Endothelial cell of umbilical vein (primary cell): ENCODE measurements around the gene LGR6. TPM values are rescaled to one million over a fixed set of nuclear protein-coding genes. Genes with fewer than 3 reads are reported as not detected.

ENCODE experiments used
- BruUV-seq: library from RNA; stranded (reverse); fragments of 400-500 nt; replicated peaks from 2 replicates; lab custom pipeline; 2021; lab: Mats Ljungman, UMichigan
- CTCF ChIA-PET: fragments of 300-600, 350-600 bp; sonication (Branson Sonifier 250); formaldehyde crosslinking; loops from one replicate; lab custom pipeline; 2021; ENCODE audit warnings: antibody characterized with exemption, inconsistent platforms; lab: Charles Lee
- POLR2A ChIA-PET: fragments of 300-600, 350-600 bp; sonication (Branson Sonifier 250); formaldehyde crosslinking; loops from one replicate; lab custom pipeline; 2021; ENCODE audit warnings: antibody characterized with exemption, inconsistent platforms; lab: Charles Lee
- DNase-seq: peaks from one replicate; pipeline ENCODE4 v3.0.0-alpha.2; 2011; ENCODE audit warnings: low read depth, low spot score
- FAIRE-seq: peaks from 2 replicates; lab custom pipeline; 2011; peaks lifted over from hg19 to GRCh38; lab: Jason Lieb, UNC
- H2AFZ ChIP-seq: 2 replicates; pipeline ENCODE4 v1.6.0; 2012; ENCODE audit warnings: low read depth, low read length, control low read depth, inconsistent platforms
- H3K27ac ChIP-seq: 2 replicates; pipeline ENCODE4 v1.5.1; 2011; ENCODE audit warnings: low read depth, mild to moderate bottlenecking, control low read depth, low read length, moderate library complexity; ENCODE audit not compliant: insufficient read depth
- H3K27me3 ChIP-seq, 2 experiments: 2 replicates each; pipeline versions ENCODE4 v1.6.0 to v1.6.1; 2011; ENCODE audit warnings: low read length in 2 of 2, mixed read lengths in 1 of 2; ENCODE audit not compliant: control insufficient read depth in 2 of 2, insufficient read depth in 2 of 2
- H3K36me3 ChIP-seq, 2 experiments: 2 replicates in 1 of 2; 3 replicates in 1 of 2; pipeline ENCODE4 v1.5.1; 2011; ENCODE audit warnings: low read length in 2 of 2, mild to moderate bottlenecking in 1 of 2, moderate library complexity in 1 of 2; ENCODE audit not compliant: control insufficient read depth in 2 of 2, insufficient read depth in 2 of 2; ENCODE audit errors: extremely low read depth in 1 of 2
- H3K4me1 ChIP-seq: 3 replicates; pipeline ENCODE4 v1.5.1; 2011; ENCODE audit warnings: mild to moderate bottlenecking, low read length; ENCODE audit not compliant: control insufficient read depth, insufficient read depth; ENCODE audit errors: extremely low read depth
- H3K4me2 ChIP-seq: 2 replicates; pipeline ENCODE4 v1.6.1; 2011; ENCODE audit warnings: low read length, control low read depth, mixed read lengths; ENCODE audit not compliant: insufficient read depth
- H3K4me3 ChIP-seq, 3 experiments: fragments of 200-600 bp in 1 of 3; sonication (generic), shearing (Covaris generic) in 1 of 3; replicated peaks in 1 of 3; 2 replicates each; pipeline ENCODE4 v1.5.1; 2011 to 2016; ENCODE audit warnings: control low read depth in 3 of 3, low read length in 3 of 3, mild to moderate bottlenecking in 2 of 3, inconsistent platforms in 1 of 3, low read depth in 1 of 3, moderate library complexity in 1 of 3; ENCODE audit not compliant: insufficient read depth in 1 of 3
- H3K79me2 ChIP-seq: 2 replicates; pipeline ENCODE4 v1.6.0; 2012; ENCODE audit warnings: low read length, inconsistent platforms; ENCODE audit not compliant: control insufficient read depth, insufficient read depth
- H3K9ac ChIP-seq: replicated peaks from 2 replicates; pipeline ENCODE3; 2011; ENCODE audit warnings: low read length, control low read depth; ENCODE audit not compliant: insufficient read depth; ENCODE audit errors: extremely low read depth
- H3K9me1 ChIP-seq: replicated peaks from 3 replicates; pipeline ENCODE4 v1.6.0; 2011; ENCODE audit warnings: mild to moderate bottlenecking, low read length; ENCODE audit not compliant: control insufficient read depth, insufficient read depth; ENCODE audit errors: extremely low read depth
- H3K9me3 ChIP-seq: replicated peaks from 2 replicates; pipeline ENCODE4 v1.5.1; 2012; ENCODE audit warnings: low read length, inconsistent platforms; ENCODE audit not compliant: control insufficient read depth, insufficient read depth
- H4K20me1 ChIP-seq: replicated peaks from 2 replicates; pipeline ENCODE3; 2011; ENCODE audit warnings: mild to moderate bottlenecking, low read length; ENCODE audit not compliant: control insufficient read depth, insufficient read depth; ENCODE audit errors: extremely low read depth
- CTCF ChIP-seq, 2 donors: IDR thresholded peaks; 1 replicate in 1 of 2; 2 replicates in 1 of 2; pipeline ENCODE4 v1.5.1; 2011; ENCODE audit warnings: low read length in 2 of 2, mild to moderate bottlenecking in 2 of 2, moderate library complexity in 2 of 2, control low read depth in 1 of 2, inconsistent platforms in 1 of 2, low read depth in 1 of 2; ENCODE audit not compliant: insufficient read depth in 1 of 2; ENCODE audit errors: extremely low read depth in 1 of 2
- EZH2 ChIP-seq: IDR thresholded peaks from 2 replicates; pipeline ENCODE4 v1.6.1; 2012; ENCODE audit warnings: borderline replicate concordance, low read depth, mild to moderate bottlenecking, moderate library complexity, low read length, inconsistent platforms; ENCODE audit not compliant: severe bottlenecking
- FOS ChIP-seq: IDR thresholded peaks from 2 replicates; pipeline ENCODE4 v1.6.1; 2011; ENCODE audit warnings: mild to moderate bottlenecking, low read length, moderate library complexity, borderline replicate concordance; ENCODE audit not compliant: insufficient read depth
- GATA2 ChIP-seq: IDR thresholded peaks from 2 replicates; pipeline ENCODE4 v1.7.0; 2011; ENCODE audit warnings: low read depth, mild to moderate bottlenecking, moderate library complexity, mixed read lengths, low read length; ENCODE audit not compliant: insufficient read length, insufficient read depth
- JUN ChIP-seq: IDR thresholded peaks from 2 replicates; pipeline ENCODE4 v1.6.1; 2011; ENCODE audit warnings: borderline replicate concordance, low read depth; ENCODE audit not compliant: insufficient read length, insufficient read depth
- MAX ChIP-seq: IDR thresholded peaks from 2 replicates; pipeline ENCODE4 v1.6.1; 2011; ENCODE audit not compliant: insufficient read depth, insufficient read length
- MYC ChIP-seq: IDR thresholded peaks from one replicate; pipeline ENCODE4 v1.6.1; 2011; ENCODE audit warnings: mild to moderate bottlenecking, low read depth, low read length
- POLR2A ChIP-seq: IDR thresholded peaks from 2 replicates; pipeline ENCODE4 v1.6.1; 2012; ENCODE audit warnings: low read depth, mild to moderate bottlenecking, control low read depth, low read length
- POLR2AphosphoS5 ChIP-seq: IDR thresholded peaks from 2 replicates; pipeline ENCODE4 v1.6.1; 2012; ENCODE audit warnings: low read depth, mild to moderate bottlenecking, control low read depth, low read length, moderate library complexity; ENCODE audit not compliant: insufficient read depth
- dilution Hi-C: fragments of 300-500 bp; cut with MboI; formaldehyde crosslinking; loops from one replicate; pipeline ENCODE4 v1.15.0; 2019; ENCODE audit warnings: low sequenced_read_pairs; ENCODE audit not compliant: extremely low pct_ligation_motif_present
- intact Hi-C: fragments of 100-400 bp; cut with micrococcal nuclease; formaldehyde crosslinking; loops from one replicate; pipeline ENCODE4 v1.10.0; 2022
- polyA plus RNA-seq, 4 experiments: library from polyadenylated mRNA; depleted of rRNA in 3 of 4; stranded (reverse) in 3 of 4; unstranded in 1 of 4; fragments of >200 nt; gene quantifications; 2 replicates each; pipeline versions ENCODE4 v1.2.1 to v1.2.3, GENCODE V29; 2011 to 2012; ENCODE audit warnings: missing spikeins in 1 of 4
- total RNA-seq: library from RNA; stranded (reverse); gene quantifications from 2 replicates; pipeline ENCODE4 v1.2.3, GENCODE V29; 2021

LGR6 gene
- total and polyA plus RNA-seq, 2 donors (not counting 3 experiments of a cell fraction or from before 2014, with no cell fraction given), result not detected

- ChIA-PET CTCF (interaction anchor here (1.3 to 2.9 kb wide), 2 partner anchors 9 to 13 kb away, joined by 3 to 12 read pairs; no protein-coding TSS in a partner anchor), POLR2A (no interaction called here)
- no peaks in the 10 kb centered on the region for H3K36me3 ChIP-seq
- FAIRE-seq (no peak), DNase-seq (no peak)
- no peak overlapping the region for H3K4me3 ChIP-seq
- no TSS peak for BruUV-seq
- dilution Hi-C loops, result no loop called here
- no peaks in the 10 kb centered on the region for H4K20me1 ChIP-seq
- intact Hi-C loops, result no loop called here
- peaks cover 0 to 23% of the 10 kb centered on the region in 2 experiments for H3K27me3 ChIP-seq
- no peaks in the 10 kb centered on the region for H3K4me1 ChIP-seq
- no peak overlapping the region for H3K4me2 ChIP-seq
- no peak for TF ChIP-seq GATA2
- TF ChIP-seq EZH2, result no peak
- no peak overlapping the region for H2AFZ ChIP-seq
- H3K79me2 ChIP-seq, result no peaks in the 10 kb centered on the region
- H3K9me1 ChIP-seq, result no peaks in the 10 kb centered on the region
- H3K27ac ChIP-seq, result no peak overlapping the region
- H3K9me3 ChIP-seq, result no peaks in the 10 kb centered on the region
- H3K9ac ChIP-seq, result no peak overlapping the region
Observed at GRCh38 chr1:202244841-202245261, 51.3 kb downstream of the LGR6 start.

GRCh38 chr1:202245391-202245790, 51.8 kb downstream of the LGR6 start:
- intact Hi-C loops, result no loop called here

More at GRCh38 chr1:202245391-202245790, 51.8 kb downstream of the LGR6 start:
- peaks cover 0 to 23% of the 10 kb centered on the region in 2 experiments for H3K27me3 ChIP-seq
- CTCF ChIA-PET, result interaction anchor here (1.3 to 2.9 kb wide), 2 partner anchors 10 to 12 kb away, joined by 3 to 12 read pairs; no protein-coding TSS in a partner anchor
- H3K36me3 ChIP-seq, result no peaks in the 10 kb centered on the region
- POLR2A ChIA-PET, result no interaction called here
- no peaks in the 10 kb centered on the region for H4K20me1 ChIP-seq
- no peak for DNase-seq
- no peaks in the 10 kb centered on the region for H3K4me1 ChIP-seq
- no peak overlapping the region for H2AFZ ChIP-seq
- no TSS peak for BruUV-seq
- H3K27ac ChIP-seq, result no peak overlapping the region
- FAIRE-seq, result no peak
- H3K79me2 ChIP-seq, result no peaks in the 10 kb centered on the region
- H3K9me1 ChIP-seq, result no peaks in the 10 kb centered on the region
- dilution Hi-C loops, result no loop called here
- no peak overlapping the region for H3K4me2 ChIP-seq
- no peak overlapping the region for H3K9ac ChIP-seq
- no peaks in the 10 kb centered on the region for H3K9me3 ChIP-seq
- no peak overlapping the region for H3K4me3 ChIP-seq
- TF ChIP-seq GATA2 (no peak), POLR2AphosphoS5 (no peak), FOS (no peak), MYC (no peak), MAX (no peak), POLR2A (no peak), CTCF (IDR thresholded peaks at IDR 0.05; ENCODE audit: extremely low read depth in 1 of 2, insufficient read depth in 1 of 2, low read depth in 1 of 2, low read length in 2 of 2) (no peak), EZH2 (no peak), JUN (no peak)
